GM10266 (cell line): ENCODE data around the gene ADCY1.

ENCODE experiments used
- DNase-seq: peaks from one replicate; pipeline ENCODE4 v3.0.0; 2012; ENCODE audit errors: extremely low spot score
- CTCF ChIP-seq: IDR thresholded peaks from 2 replicates; pipeline ENCODE4 v1.5.1; 2012; ENCODE audit warnings: mild to moderate bottlenecking, low read depth; ENCODE audit not compliant: control insufficient read depth, insufficient read depth; ENCODE audit errors: missing control alignments

ADCY1 gene

DNA sequence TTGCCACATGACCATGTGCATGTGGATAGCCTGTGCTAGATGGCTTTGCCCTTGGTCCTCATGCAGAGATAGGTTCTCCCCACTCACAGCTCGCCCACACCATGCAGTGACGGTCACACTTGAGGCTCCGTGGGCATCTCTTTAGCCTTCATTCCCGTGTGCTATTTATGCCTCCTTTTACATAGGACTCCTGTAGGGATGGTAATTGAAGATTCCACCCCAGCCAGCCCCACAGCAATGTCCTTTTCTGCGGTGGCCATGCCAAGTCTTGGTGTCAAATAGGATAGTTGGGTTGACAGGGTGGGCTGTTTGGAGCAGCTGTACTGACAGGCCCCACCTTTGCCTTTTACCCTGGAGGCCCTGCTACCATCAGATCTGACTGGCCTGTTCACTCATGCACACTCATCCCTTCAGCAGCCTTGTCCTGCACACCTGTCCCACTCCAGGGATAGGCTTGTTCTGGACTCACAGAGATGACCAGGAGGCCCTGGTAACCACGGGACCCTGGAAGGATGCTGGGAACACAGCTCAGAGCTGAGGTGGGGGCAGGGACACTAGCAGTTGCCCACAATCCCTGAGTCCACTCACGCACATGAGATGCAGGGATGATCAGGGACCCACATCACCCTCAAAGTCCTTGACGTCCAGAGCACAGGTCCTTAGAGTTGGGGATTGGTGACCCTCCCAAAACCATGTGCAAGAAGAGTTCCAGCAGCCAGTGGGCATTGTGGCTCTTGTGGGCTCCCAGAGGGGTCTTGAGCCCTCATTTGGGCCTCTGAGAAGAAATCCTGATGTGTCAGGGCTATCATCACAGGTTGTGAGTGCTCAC is 71.2 kb downstream of the ADCY1 start:
- no peak for TF ChIP-seq CTCF
- no peak for DNase-seq

DNA sequence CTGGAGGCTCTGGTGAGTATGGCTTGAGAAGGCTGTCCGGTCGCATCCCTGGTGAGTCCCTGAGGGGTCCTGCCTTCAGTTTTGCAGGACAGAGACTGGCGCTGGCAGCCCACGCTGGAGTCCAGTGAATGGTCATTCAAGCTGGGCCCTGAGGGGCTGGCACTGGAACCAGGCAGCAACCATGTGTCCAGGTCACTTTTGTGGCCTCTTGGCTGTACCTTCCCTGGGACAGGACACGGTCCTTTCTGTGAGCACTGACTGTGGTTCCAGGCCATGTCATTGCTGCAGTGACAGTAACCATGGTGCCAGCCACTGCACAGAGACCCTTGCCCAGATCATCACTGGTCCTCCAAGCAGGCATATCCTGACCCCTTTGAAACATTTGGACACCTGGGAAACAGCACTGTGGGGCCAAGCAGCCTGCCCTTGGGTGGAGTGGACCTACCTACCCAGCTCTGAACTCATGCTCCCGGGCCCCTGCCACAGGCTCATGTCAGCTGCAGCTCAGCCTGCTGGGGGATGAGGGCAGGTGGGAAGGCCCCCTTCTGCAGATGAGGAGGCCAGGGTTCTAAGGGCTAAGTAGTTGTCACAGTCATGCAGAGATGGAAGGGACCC is 72.1 kb downstream of the ADCY1 start:
- no peak for DNase-seq
- no peak for TF ChIP-seq CTCF

DNA sequence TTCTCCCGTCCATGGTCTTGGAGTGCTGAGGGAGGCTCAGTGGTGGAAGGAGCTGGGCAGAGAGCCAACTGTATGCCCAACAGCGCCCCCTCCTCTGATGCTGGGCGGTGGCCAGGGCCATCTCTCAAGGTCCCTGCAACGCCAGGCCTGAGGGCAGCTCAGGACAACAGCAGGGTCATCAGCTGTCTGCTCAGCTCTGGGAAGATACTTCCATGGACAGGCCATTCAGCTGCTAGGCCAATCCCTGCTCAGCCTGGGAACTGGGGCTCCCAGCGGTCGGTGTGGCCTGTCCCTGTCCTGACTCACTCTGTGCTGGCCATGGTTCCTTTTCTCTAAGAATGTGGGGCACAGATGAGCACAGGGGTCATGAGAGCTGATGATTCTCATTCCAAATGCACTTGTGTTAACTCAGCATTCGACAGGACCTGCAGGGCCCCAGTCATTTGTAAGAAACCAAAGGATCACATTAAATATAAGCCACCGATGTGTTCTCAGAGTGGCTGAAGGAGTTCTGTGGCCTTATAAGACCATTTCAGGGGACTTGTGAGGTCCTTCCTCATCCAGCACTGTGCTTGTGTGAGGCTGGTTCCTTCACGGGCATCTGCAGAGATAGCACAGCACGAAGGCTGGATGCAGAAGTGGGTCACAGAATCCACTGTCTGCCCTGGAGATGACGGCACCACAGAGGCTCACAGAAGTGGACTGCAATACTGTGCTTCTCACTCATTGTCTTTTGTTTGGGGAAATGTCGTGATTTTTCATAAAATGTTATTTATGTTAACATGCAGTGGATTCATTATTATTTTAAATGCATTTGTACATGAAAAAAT is 73.0 kb downstream of the ADCY1 start:
- no peak for TF ChIP-seq CTCF
- DNase-seq = no peak

DNA sequence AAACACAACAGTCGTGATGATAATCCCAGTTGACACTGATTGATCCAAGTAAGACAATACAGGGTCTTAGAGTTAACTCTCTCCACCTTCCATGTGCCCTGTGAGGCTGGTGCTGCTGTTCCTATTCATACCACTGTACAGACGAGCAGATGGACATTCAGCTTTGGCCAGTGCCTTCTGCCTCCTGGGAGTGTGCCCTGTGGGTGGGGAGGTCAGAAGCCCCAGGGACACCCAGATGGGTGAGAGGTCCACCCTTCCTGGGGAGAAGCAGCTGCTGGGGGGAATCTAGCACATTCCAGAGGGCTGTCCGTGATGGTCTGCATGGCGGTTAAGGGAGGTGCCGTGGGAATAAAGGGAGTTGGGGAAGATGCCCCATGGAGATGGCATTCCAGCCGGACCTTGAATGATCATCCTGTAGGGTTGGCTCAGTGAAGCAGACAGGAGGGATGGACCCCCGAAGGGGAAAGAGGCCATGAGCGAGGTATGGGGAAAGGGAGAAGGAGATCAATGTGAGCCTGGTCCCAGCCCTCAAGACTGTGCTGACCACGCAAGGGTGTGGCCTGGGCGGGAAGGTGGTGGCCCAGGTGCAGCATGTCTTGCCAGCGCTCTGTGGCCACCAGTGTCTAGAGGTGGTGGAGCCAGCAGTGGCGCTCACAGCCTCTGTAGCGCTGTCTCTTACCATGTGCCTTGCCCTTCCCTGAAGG is 74.0 kb downstream of the ADCY1 start:
- DNase-seq = no peak
- no peak for TF ChIP-seq CTCF

GRCh38 chr7:45648671-45648995 is 74.5 kb downstream of the ADCY1 start:
- TF ChIP-seq CTCF = no peak
- no peak for DNase-seq

GRCh38 chr7:45649560-45650346 is 75.6 kb downstream of the ADCY1 start:
- DNase-seq = no peak
- TF ChIP-seq CTCF = no peak
